DND-41 (cell line): Measurements from ENCODE around the gene CCR9.

Experiments used
- CTCF ChIP-seq: IDR thresholded peaks from 2 replicates; pipeline ENCODE4 v1.5.1; 2012; ENCODE audit warnings: borderline replicate concordance, low read length, moderate library complexity, mild to moderate bottlenecking; ENCODE audit not compliant: poor library complexity, severe bottlenecking; ENCODE audit errors: extremely low read depth
- EZH2 ChIP-seq: IDR thresholded peaks from 3 replicates; pipeline ENCODE4 v1.6.1; 2012; ENCODE audit warnings: borderline replicate concordance, low read depth, mild to moderate bottlenecking, moderate library complexity, low read length, inconsistent platforms; ENCODE audit not compliant: severe bottlenecking

GRCh38 chr3:45940781-45941365 lies 54.5 kb downstream of the CCR9 start:
- TF ChIP-seq CTCF = no peak
- TF ChIP-seq EZH2 = no peak
